GM19193 (cell line): ENCODE results near the gene RASL10B.

Source experiments
- POLR2A ChIP-seq: IDR thresholded peaks from 4 replicates; pipeline ENCODE4 v1.6.1; 2011; ENCODE audit not compliant: insufficient read depth, insufficient read length; ENCODE audit errors: extremely low read depth

The RASL10B gene

GRCh38 chr17:35713069-35713728 is 18.2 kb upstream of the RASL10B start:
- no peak for TF ChIP-seq POLR2A

- TF ChIP-seq POLR2A, result no peak
Observed at GRCh38 chr17:35714988-35715387, 16.5 kb upstream of the RASL10B start.

- TF ChIP-seq POLR2A, result no peak
Observed at GRCh38 chr17:35715416-35715815, 16.0 kb upstream of the RASL10B start.

- no peak for TF ChIP-seq POLR2A
Observed at GRCh38 chr17:35716173-35716572, 15.3 kb upstream of the RASL10B start.

- no peak for TF ChIP-seq POLR2A
Observed at GRCh38 chr17:35716897-35717465, 14.5 kb upstream of the RASL10B start.

GRCh38 chr17:35717475-35717874 is 14.0 kb upstream of the RASL10B start:
- TF ChIP-seq POLR2A, result no peak

- no peak for TF ChIP-seq POLR2A
Observed at GRCh38 chr17:35723735-35724134, 7.7 kb upstream of the RASL10B start.

- TF ChIP-seq POLR2A, result no peak
Observed at GRCh38 chr17:35725058-35725457, 6.4 kb upstream of the RASL10B start.

GRCh38 chr17:35725802-35726126 is 5.7 kb upstream of the RASL10B start:
- TF ChIP-seq POLR2A, result no peak

GRCh38 chr17:35726127-35726952 is 5.1 kb upstream of the RASL10B start:
- no peak for TF ChIP-seq POLR2A

- no peak for TF ChIP-seq POLR2A
Observed at GRCh38 chr17:35726953-35727460, 4.4 kb upstream of the RASL10B start.

- no peak for TF ChIP-seq POLR2A
Observed at GRCh38 chr17:35727635-35728034, 3.8 kb upstream of the RASL10B start.

- no peak for TF ChIP-seq POLR2A
Observed at GRCh38 chr17:35728551-35728950, 2.9 kb upstream of the RASL10B start.

- TF ChIP-seq POLR2A, result no peak
Observed at GRCh38 chr17:35729405-35729833, 2.0 kb upstream of the RASL10B start.

GRCh38 chr17:35730400-35731005 is 936 bp upstream of the RASL10B start:
- no peak for TF ChIP-seq POLR2A

- TF ChIP-seq POLR2A, result no peak
Observed at GRCh38 chr17:35731917-35732805, 722 bp downstream of the RASL10B start.
